Astrocyte (in vitro differentiated cells and primary cell): ENCODE measurements around the gene POLR1E. TPM values are rescaled to one million over a fixed set of nuclear protein-coding genes. Genes with fewer than 3 reads are reported as not detected.

Source experiments
- DNase-seq: peaks from one replicate; pipeline ENCODE4 v3.0.0-alpha.2; 2010; ENCODE audit warnings: low read depth
- FAIRE-seq: peaks from 2 replicates; lab custom pipeline; 2011; peaks lifted over from hg19 to GRCh38; lab: Jason Lieb, UNC
- H2AFZ ChIP-seq: 2 replicates; pipeline ENCODE4 v1.6.0; 2012; ENCODE audit warnings: low read depth, low read length, inconsistent platforms
- H3K27ac ChIP-seq: 2 replicates; pipeline ENCODE4 v1.5.1; 2011; ENCODE audit warnings: low read depth, low read length, inconsistent platforms
- H3K27me3 ChIP-seq: 2 replicates; pipeline ENCODE4 v1.6.0; 2011; ENCODE audit warnings: low read length, inconsistent platforms; ENCODE audit not compliant: insufficient read depth
- H3K36me3 ChIP-seq: 2 replicates; pipeline ENCODE4 v1.5.1; 2011; ENCODE audit warnings: low read length, inconsistent platforms; ENCODE audit not compliant: insufficient read depth
- H3K4me1 ChIP-seq: 2 replicates; pipeline ENCODE4 v1.5.1; 2011; ENCODE audit warnings: low read length, inconsistent platforms; ENCODE audit not compliant: insufficient read depth
- H3K4me2 ChIP-seq: 2 replicates; pipeline ENCODE4 v1.6.0; 2012; ENCODE audit warnings: low read length, inconsistent platforms
- H3K4me3 ChIP-seq: 2 replicates; pipeline ENCODE4 v1.5.1; 2011; ENCODE audit warnings: low read depth, mild to moderate bottlenecking, low read length, inconsistent platforms; ENCODE audit not compliant: insufficient read depth
- H3K79me2 ChIP-seq: 2 replicates; pipeline ENCODE4 v1.6.0; 2012; ENCODE audit warnings: mild to moderate bottlenecking, low read length, inconsistent platforms; ENCODE audit not compliant: insufficient read depth
- H3K9ac ChIP-seq: 2 replicates; pipeline ENCODE4 v1.6.0; 2012; ENCODE audit warnings: mild to moderate bottlenecking, low read length, inconsistent platforms
- H3K9me3 ChIP-seq: 2 replicates; pipeline ENCODE4 v1.5.1; 2012; ENCODE audit warnings: low read depth, mild to moderate bottlenecking, low read length, inconsistent platforms; ENCODE audit not compliant: insufficient read depth
- H4K20me1 ChIP-seq: 2 replicates; pipeline ENCODE4 v1.6.0; 2012; ENCODE audit warnings: low read length, inconsistent platforms; ENCODE audit not compliant: insufficient read depth
- H3K27ac Mint-ChIP-seq: one replicate; pipeline ENCODE4 v1.8.0; 2021; ENCODE audit warnings: mild to moderate bottlenecking, mixed read lengths; ENCODE audit not compliant: unreplicated experiment
- H3K27me3 Mint-ChIP-seq: one replicate; pipeline ENCODE4 v1.8.0; 2021; ENCODE audit warnings: low read depth, mixed read lengths; ENCODE audit not compliant: unreplicated experiment
- H3K36me3 Mint-ChIP-seq: one replicate; pipeline ENCODE4 v1.8.0; 2021; ENCODE audit warnings: low read depth, mixed read lengths; ENCODE audit not compliant: unreplicated experiment
- H3K4me1 Mint-ChIP-seq: one replicate; pipeline ENCODE4 v1.8.0; 2021; ENCODE audit warnings: low read depth, mixed read lengths; ENCODE audit not compliant: unreplicated experiment
- H3K4me3 Mint-ChIP-seq: one replicate; pipeline ENCODE4 v1.8.0; 2021; ENCODE audit warnings: mild to moderate bottlenecking, moderate library complexity, mixed read lengths; ENCODE audit not compliant: unreplicated experiment
- H3K9me3 Mint-ChIP-seq: one replicate; pipeline ENCODE4 v1.8.0; 2021; ENCODE audit warnings: mild to moderate bottlenecking, mixed read lengths; ENCODE audit not compliant: unreplicated experiment
- EZH2 ChIP-seq: IDR thresholded peaks from 2 replicates; pipeline ENCODE4 v1.6.1; 2012; ENCODE audit warnings: mild to moderate bottlenecking, low read length, inconsistent platforms; ENCODE audit not compliant: insufficient read depth
- total RNA-seq: library from RNA; stranded (reverse); gene quantifications from 2 replicates; pipeline ENCODE4 v1.2.1, GENCODE V29; 2021
- TF ChIP-seq, protein P1 (sequence below): IDR thresholded peaks from 2 replicates; pipeline ENCODE4 v1.5.1; 2011; ENCODE audit warnings: low read depth, mild to moderate bottlenecking, inconsistent platforms, low read length, moderate library complexity; ENCODE audit not compliant: insufficient read depth

The POLR1E gene
- total RNA-seq, 1 donor from 2014 or later: 23.2 TPM

DNA sequence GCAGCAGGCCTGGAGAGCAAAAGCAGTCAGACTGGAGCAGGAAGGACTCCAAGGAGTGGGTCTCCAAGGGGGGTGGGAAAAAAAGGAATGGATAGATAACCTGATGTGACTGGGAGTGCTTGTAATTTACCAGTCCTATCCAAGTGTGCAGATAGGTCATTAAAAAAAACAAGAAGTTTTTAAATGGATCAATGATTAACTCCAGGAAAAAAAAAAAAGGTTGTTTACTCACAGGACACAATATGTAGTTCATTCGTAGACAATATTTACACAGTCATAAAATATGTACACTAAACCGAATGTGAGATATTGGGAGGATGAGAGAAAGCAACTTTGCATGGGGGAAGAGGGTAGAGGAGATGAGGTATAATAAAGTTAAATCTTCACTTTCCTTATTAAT is 40.9 kb upstream of the POLR1E start:
- peaks cover 23% of the 10 kb centered on the region for H3K4me1 Mint-ChIP-seq
- peaks cover 75% of the 10 kb centered on the region for H4K20me1 ChIP-seq
- H3K36me3 Mint-ChIP-seq: peaks cover 8% of the 10 kb centered on the region
- H3K27me3 ChIP-seq: no peaks in the 10 kb centered on the region
- no peaks in the 10 kb centered on the region for H3K4me1 ChIP-seq
- H3K9ac ChIP-seq: no peak overlapping the region
- H3K36me3 ChIP-seq: peaks cover 14% of the 10 kb centered on the region
- H3K4me2 ChIP-seq: no peak overlapping the region
- H3K79me2 ChIP-seq: peaks cover 61% of the 10 kb centered on the region
- no peaks in the 10 kb centered on the region for H3K9me3 ChIP-seq
- no peak overlapping the region for H3K27ac Mint-ChIP-seq
- no peak overlapping the region for H3K4me3 ChIP-seq
- H3K9me3 Mint-ChIP-seq: no peaks in the 10 kb centered on the region
- H3K27ac ChIP-seq: no peak overlapping the region
- H2AFZ ChIP-seq: no peak overlapping the region
- DNase-seq (no peak), FAIRE-seq (no peak)
- no peak for TF ChIP-seq EZH2
- TF ChIP-seq, protein P1, sequence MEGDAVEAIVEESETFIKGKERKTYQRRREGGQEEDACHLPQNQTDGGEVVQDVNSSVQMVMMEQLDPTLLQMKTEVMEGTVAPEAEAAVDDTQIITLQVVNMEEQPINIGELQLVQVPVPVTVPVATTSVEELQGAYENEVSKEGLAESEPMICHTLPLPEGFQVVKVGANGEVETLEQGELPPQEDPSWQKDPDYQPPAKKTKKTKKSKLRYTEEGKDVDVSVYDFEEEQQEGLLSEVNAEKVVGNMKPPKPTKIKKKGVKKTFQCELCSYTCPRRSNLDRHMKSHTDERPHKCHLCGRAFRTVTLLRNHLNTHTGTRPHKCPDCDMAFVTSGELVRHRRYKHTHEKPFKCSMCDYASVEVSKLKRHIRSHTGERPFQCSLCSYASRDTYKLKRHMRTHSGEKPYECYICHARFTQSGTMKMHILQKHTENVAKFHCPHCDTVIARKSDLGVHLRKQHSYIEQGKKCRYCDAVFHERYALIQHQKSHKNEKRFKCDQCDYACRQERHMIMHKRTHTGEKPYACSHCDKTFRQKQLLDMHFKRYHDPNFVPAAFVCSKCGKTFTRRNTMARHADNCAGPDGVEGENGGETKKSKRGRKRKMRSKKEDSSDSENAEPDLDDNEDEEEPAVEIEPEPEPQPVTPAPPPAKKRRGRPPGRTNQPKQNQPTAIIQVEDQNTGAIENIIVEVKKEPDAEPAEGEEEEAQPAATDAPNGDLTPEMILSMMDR: no peak
- H3K4me3 Mint-ChIP-seq: no peak overlapping the region
- no peaks in the 10 kb centered on the region for H3K27me3 Mint-ChIP-seq

DNA sequence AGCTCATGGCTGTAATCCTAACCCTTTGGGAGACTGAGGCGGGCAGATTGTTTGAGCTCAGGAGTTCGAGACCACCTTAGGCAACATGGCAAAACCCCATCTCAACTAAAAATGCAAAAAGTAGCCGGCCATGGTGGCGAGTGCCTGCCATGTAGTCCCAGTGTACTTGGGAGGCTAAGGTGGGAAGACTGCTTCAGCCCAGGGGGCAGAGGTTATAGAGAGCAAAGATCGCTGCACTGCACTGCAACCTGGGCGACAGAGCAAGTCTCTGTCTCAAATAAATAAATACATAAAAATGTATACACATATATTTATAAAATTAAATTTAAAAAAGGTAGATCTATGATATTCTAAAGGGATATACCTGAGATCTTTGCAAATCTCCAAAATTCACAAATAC is 39.9 kb upstream of the POLR1E start:
- peaks cover 64% of the 10 kb centered on the region for H3K79me2 ChIP-seq
- no peak for DNase-seq
- Mint-ChIP-seq H3K27ac (no peak overlapping the region), H3K4me3 (no peak overlapping the region), H3K4me1 (peaks cover 23% of the 10 kb centered on the region), H3K36me3 (peaks cover 10% of the 10 kb centered on the region), H3K9me3 (no peaks in the 10 kb centered on the region), H3K27me3 (no peaks in the 10 kb centered on the region)
- FAIRE-seq: no peak
- H3K27ac ChIP-seq: no peak overlapping the region
- peaks cover 14% of the 10 kb centered on the region for H3K36me3 ChIP-seq
- H3K4me3 ChIP-seq: no peak overlapping the region
- no peak overlapping the region for H3K9ac ChIP-seq
- H2AFZ ChIP-seq: no peak overlapping the region
- H3K27me3 ChIP-seq: no peaks in the 10 kb centered on the region
- no peaks in the 10 kb centered on the region for H3K9me3 ChIP-seq
- no peaks in the 10 kb centered on the region for H3K4me1 ChIP-seq
- TF ChIP-seq, protein P1: no peak
- TF ChIP-seq EZH2: no peak
- no peak overlapping the region for H3K4me2 ChIP-seq
- H4K20me1 ChIP-seq: peaks cover 65% of the 10 kb centered on the region

DNA sequence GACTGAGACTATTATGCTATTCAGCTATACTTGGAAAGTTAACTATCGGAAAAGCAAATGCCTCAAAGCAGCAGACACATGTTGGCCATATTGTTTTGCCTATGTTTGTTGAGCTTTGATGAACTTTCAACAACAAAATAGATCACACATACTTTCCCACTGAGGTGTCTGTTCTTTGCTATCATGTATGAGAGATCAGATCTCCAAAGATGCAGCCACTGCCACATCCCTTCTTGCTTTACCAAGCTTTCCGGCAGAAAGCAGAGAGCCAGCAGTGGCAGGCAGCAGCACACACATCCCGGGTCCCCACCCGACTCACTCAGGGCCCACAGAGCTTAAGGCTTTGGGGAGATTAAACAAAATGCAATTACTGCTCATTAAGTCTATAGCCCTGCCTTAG is 39.3 kb upstream of the POLR1E start:
- Histone ChIP-seq H2AFZ (no peak overlapping the region), H3K9me3 (no peaks in the 10 kb centered on the region), H3K27ac (no peak overlapping the region), H3K27me3 (no peaks in the 10 kb centered on the region), H3K79me2 (peaks cover 66% of the 10 kb centered on the region), H3K9ac (no peak overlapping the region), H4K20me1 (peaks cover 65% of the 10 kb centered on the region), H3K4me1 (no peaks in the 10 kb centered on the region), H3K4me3 (no peak overlapping the region), H3K4me2 (no peak overlapping the region), H3K36me3 (peaks cover 11% of the 10 kb centered on the region)
- Mint-ChIP-seq H3K36me3 (peaks cover 13% of the 10 kb centered on the region), H3K4me3 (no peak overlapping the region), H3K27me3 (no peaks in the 10 kb centered on the region), H3K9me3 (no peaks in the 10 kb centered on the region), H3K4me1 (peaks cover 23% of the 10 kb centered on the region), H3K27ac (no peak overlapping the region)
- TF ChIP-seq EZH2: no peak
- TF ChIP-seq, protein P1: no peak
- FAIRE-seq (no peak), DNase-seq (no peak)
